Measurements from ENCODE around the gene CLEC9A. TPM values are rescaled to one million over a fixed set of nuclear protein-coding genes. Genes with fewer than 3 reads are reported as not detected.

CLEC9A gene
- polyA plus RNA-seq = 1 to 10 TPM in 1 of 4 donors, under 1 TPM in 1, not detected in 2; 0.12 to 1.6 TPM
- long read RNA-seq, donor 1, partial matches to known transcripts = 5 of 5 reads
- long read RNA-seq, donor 1, other reads (novel, unspliced or antisense) = 0 of 5 reads
- long read RNA-seq, donor 2 = 0 reads
- long read RNA-seq, donor 3 = 0 reads
- long read RNA-seq, donor 4 = 0 reads
- long read RNA-seq, donor 5 = 0 reads
- long read RNA-seq, donor 6 = 0 reads
- long read RNA-seq, donor 7 = 0 reads
- long read RNA-seq, donor 8 = 0 reads
- long read RNA-seq, donor 9 = 0 reads
- long read RNA-seq, donor 10 = 0 reads

GRCh38 chr12:10030446-10030845 lies at the start of gene CLEC9A:
TSS of gene CLEC9A (plus strand) at chr12:10030682. CDS start at chr12:10052688, 22,006 bp downstream.
- Histone ChIP-seq H3K9me3 (ENCODE audit: control insufficient read depth in 2 of 2, insufficient read depth in 1 of 2, low read depth in 1 of 2, low read length in 1 of 2) (no peaks in the 10 kb centered on the region), H3K4me3 (ENCODE audit: low read depth in 1 of 3, low read length in 3 of 3) (no peak within 1 kb of the TSS), H3K36me3 (ENCODE audit: control insufficient read depth in 3 of 3, insufficient read depth in 2 of 3, low read depth in 1 of 3, low read length in 3 of 3) (no peaks in the 10 kb centered on the region), H3K4me1 (ENCODE audit: control insufficient read depth in 3 of 3, insufficient read depth in 2 of 3, low read depth in 1 of 3, low read length in 2 of 3) (no peaks in the 10 kb centered on the region), H3K27ac (ENCODE audit: low read depth in 1 of 3, low read length in 2 of 3) (peak within 1 kb of the TSS in 1 of 3 donors; percentile 37), H3K27me3 (ENCODE audit: control insufficient read depth in 3 of 3, insufficient read depth in 3 of 3, low read length in 3 of 3) (no peaks in the 10 kb centered on the region)
- 94 to 96% (median 95%) methylated on average over 14 of the region's 14 CpGs for WGBS, 3 donors
- DNase-seq (no peak), FAIRE-seq (no peak)

DNA sequence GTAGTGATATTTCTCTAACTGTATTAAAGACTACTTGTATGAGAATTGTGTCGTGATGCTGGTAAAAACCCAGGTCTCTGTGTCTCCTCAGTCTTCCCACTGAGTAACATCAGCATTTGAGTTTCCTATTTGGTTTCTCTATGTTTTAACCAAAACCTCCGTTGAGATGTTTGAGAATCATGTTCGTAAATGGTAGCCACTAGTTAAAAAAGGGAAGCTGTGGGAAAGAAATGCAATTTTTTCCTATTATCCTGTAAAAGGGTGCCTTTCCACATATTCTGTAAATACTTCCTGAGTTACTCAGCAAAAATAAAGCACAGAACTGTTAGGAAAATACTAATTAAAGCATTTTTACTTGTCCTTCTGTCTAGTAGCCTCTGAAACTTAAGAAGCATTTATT lies 38.6 kb upstream of the CLEC9A start:
- DNase-seq (no peak), FAIRE-seq (no peak)
- 63 to 77% (median 68%) methylated on average over 3 of the region's 3 CpGs for WGBS, 3 donors
- H3K36me3 ChIP-seq (ENCODE audit: control insufficient read depth in 3 of 3, insufficient read depth in 2 of 3, low read depth in 1 of 3, low read length in 3 of 3) = no peaks in the 10 kb centered on the region
- no peak overlapping the region for H3K27ac ChIP-seq (ENCODE audit: low read depth in 1 of 3, low read length in 2 of 3)
- H3K4me1 ChIP-seq (ENCODE audit: control insufficient read depth in 3 of 3, insufficient read depth in 2 of 3, low read depth in 1 of 3, low read length in 2 of 3) = no peaks in the 10 kb centered on the region
- no peaks in the 10 kb centered on the region for H3K9me3 ChIP-seq (ENCODE audit: control insufficient read depth in 2 of 2, insufficient read depth in 1 of 2, low read depth in 1 of 2, low read length in 1 of 2)
- no peak overlapping the region for H3K4me3 ChIP-seq (ENCODE audit: low read depth in 1 of 3, low read length in 3 of 3)
- no peaks in the 10 kb centered on the region for H3K27me3 ChIP-seq (ENCODE audit: control insufficient read depth in 3 of 3, insufficient read depth in 3 of 3, low read length in 3 of 3)

GRCh38 chr12:9992296-9992695 lies 38.2 kb upstream of the CLEC9A start:
- H3K9me3 ChIP-seq (ENCODE audit: control insufficient read depth in 2 of 2, insufficient read depth in 1 of 2, low read depth in 1 of 2, low read length in 1 of 2) = no peaks in the 10 kb centered on the region
- 80 to 86% (median 85%) methylated on average over 4 of the region's 4 CpGs for WGBS, 3 donors
- FAIRE-seq = no peak
- H3K27me3 ChIP-seq (ENCODE audit: control insufficient read depth in 3 of 3, insufficient read depth in 3 of 3, low read length in 3 of 3) = no peaks in the 10 kb centered on the region
- H3K27ac ChIP-seq (ENCODE audit: low read depth in 1 of 3, low read length in 2 of 3) = no peak overlapping the region
- no peak overlapping the region for H3K4me3 ChIP-seq (ENCODE audit: low read depth in 1 of 3, low read length in 3 of 3)
- DNase-seq = no peak
- no peaks in the 10 kb centered on the region for H3K4me1 ChIP-seq (ENCODE audit: control insufficient read depth in 3 of 3, insufficient read depth in 2 of 3, low read depth in 1 of 3, low read length in 2 of 3)
- no peaks in the 10 kb centered on the region for H3K36me3 ChIP-seq (ENCODE audit: control insufficient read depth in 3 of 3, insufficient read depth in 2 of 3, low read depth in 1 of 3, low read length in 3 of 3)

GRCh38 chr12:9999016-9999415 lies 31.5 kb upstream of the CLEC9A start, which contains the start of gene CLEC1B:
TSS of gene CLEC1B (minus strand) at chr12:9999121. CDS start at chr12:9999100, 21 bp downstream.
- FAIRE-seq (no peak), DNase-seq (no peak)
- no peaks in the 10 kb centered on the region for H3K4me1 ChIP-seq (ENCODE audit: control insufficient read depth in 3 of 3, insufficient read depth in 2 of 3, low read depth in 1 of 3, low read length in 2 of 3)
- no peak within 1 kb of the TSS for H3K4me3 ChIP-seq (ENCODE audit: low read depth in 1 of 3, low read length in 3 of 3)
- peaks cover 0 to 1% (median 0%) of the 10 kb centered on the region in 3 donors for H3K27me3 ChIP-seq (ENCODE audit: control insufficient read depth in 3 of 3, insufficient read depth in 3 of 3, low read length in 3 of 3)
- H3K36me3 ChIP-seq (ENCODE audit: control insufficient read depth in 3 of 3, insufficient read depth in 2 of 3, low read depth in 1 of 3, low read length in 3 of 3) = no peaks in the 10 kb centered on the region
- WGBS, 3 donors = 86 to 89% (median 88%) methylated on average over 3 of the region's 3 CpGs
- H3K27ac ChIP-seq (ENCODE audit: low read depth in 1 of 3, low read length in 2 of 3) = no peak within 1 kb of the TSS
- H3K9me3 ChIP-seq (ENCODE audit: control insufficient read depth in 2 of 2, insufficient read depth in 1 of 2, low read depth in 1 of 2, low read length in 1 of 2) = peaks cover 0 to 6% of the 10 kb centered on the region in 2 donors

DNA sequence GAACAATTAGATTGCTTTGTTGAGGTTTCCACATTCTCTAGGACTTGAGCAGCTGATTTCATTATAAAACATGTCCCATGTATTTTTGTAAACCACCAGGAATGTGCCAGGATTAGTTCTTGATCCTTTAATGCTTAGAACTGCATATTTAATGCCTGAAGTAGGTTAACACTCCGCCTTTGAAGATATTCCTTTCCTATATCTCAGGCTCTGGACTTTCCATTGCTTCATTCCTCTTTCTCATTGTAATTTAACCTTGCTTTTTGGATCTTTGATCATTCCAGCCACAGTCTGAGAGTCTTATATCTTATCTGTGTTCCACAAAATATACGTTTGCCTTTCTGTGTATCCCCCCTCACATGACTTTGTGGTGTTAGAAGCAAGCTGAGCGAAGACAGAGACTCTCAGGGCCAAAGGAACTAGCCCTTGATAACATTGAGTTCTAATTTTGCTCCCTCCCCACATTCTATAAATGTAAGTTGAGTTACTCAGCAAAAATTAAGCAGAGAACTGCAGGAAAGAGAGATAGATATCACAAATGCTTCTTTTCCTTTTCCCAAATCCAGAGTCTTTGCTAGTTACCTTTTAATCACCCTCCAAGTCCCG lies 29.2 kb upstream of the CLEC9A start:
- DNase-seq (no peak), FAIRE-seq (no peak)
- 52 to 72% (median 67%) methylated on average over 4 of the region's 4 CpGs for WGBS, 3 donors
- Histone ChIP-seq H3K27me3 (ENCODE audit: control insufficient read depth in 3 of 3, insufficient read depth in 3 of 3, low read length in 3 of 3) (peaks cover 0 to 1% (median 0%) of the 10 kb centered on the region in 3 donors), H3K9me3 (ENCODE audit: control insufficient read depth in 2 of 2, insufficient read depth in 1 of 2, low read depth in 1 of 2, low read length in 1 of 2) (peaks cover 0 to 6% of the 10 kb centered on the region in 2 donors), H3K36me3 (ENCODE audit: control insufficient read depth in 3 of 3, insufficient read depth in 2 of 3, low read depth in 1 of 3, low read length in 3 of 3) (no peaks in the 10 kb centered on the region), H3K4me3 (ENCODE audit: low read depth in 1 of 3, low read length in 3 of 3) (no peak overlapping the region), H3K4me1 (ENCODE audit: control insufficient read depth in 3 of 3, insufficient read depth in 2 of 3, low read depth in 1 of 3, low read length in 2 of 3) (no peaks in the 10 kb centered on the region), H3K27ac (ENCODE audit: low read depth in 1 of 3, low read length in 2 of 3) (no peak overlapping the region)

DNA sequence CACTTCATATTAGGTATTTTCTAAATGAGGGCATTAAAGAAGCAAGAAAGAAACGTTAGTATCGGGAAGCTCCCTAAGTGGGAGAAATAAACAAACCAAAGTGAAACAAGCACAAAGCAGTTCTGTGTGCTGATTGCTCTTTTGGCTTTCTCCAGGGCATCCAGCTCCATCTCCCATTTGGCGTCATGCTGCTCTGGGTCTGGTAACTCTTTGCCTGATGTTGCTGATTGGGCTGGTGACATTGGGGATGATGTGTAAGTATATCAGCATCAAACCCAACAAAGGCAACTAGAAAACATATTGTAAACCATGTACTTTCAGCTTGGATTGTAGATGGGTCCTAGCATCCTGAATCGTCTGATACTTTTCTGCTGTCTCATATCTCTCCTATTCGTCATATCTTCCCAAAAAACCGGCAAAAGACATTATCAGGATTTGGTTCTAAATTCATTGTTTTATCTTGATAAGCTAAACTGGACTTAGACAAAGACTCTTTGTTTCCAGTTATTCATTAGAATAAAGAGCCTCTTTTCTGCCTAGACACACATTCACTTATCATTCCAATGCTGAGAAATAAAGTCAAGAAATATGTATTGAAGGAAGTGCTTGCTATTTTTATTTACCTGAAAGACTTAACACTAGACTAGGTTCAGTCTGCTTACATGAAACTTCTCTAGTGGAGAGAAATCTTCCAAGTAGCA lies 17.7 kb upstream of the CLEC9A start:
- H3K36me3 ChIP-seq (ENCODE audit: control insufficient read depth in 3 of 3, insufficient read depth in 2 of 3, low read depth in 1 of 3, low read length in 3 of 3) = no peaks in the 10 kb centered on the region
- H3K27ac ChIP-seq (ENCODE audit: low read depth in 1 of 3, low read length in 2 of 3) = no peak overlapping the region
- DNase-seq (no peak), FAIRE-seq (no peak)
- no peaks in the 10 kb centered on the region for H3K4me1 ChIP-seq (ENCODE audit: control insufficient read depth in 3 of 3, insufficient read depth in 2 of 3, low read depth in 1 of 3, low read length in 2 of 3)
- no peak overlapping the region for H3K4me3 ChIP-seq (ENCODE audit: low read depth in 1 of 3, low read length in 3 of 3)
- H3K27me3 ChIP-seq (ENCODE audit: control insufficient read depth in 3 of 3, insufficient read depth in 3 of 3, low read length in 3 of 3) = no peaks in the 10 kb centered on the region
- 45 to 63% (median 53%) methylated on average over 6 of the region's 6 CpGs for WGBS, 3 donors
- H3K9me3 ChIP-seq (ENCODE audit: control insufficient read depth in 2 of 2, insufficient read depth in 1 of 2, low read depth in 1 of 2, low read length in 1 of 2) = no peaks in the 10 kb centered on the region

- DNase-seq = no peak
- Histone ChIP-seq H3K4me3 (ENCODE audit: low read depth in 1 of 3, low read length in 3 of 3) (no peak overlapping the region), H3K36me3 (ENCODE audit: control insufficient read depth in 3 of 3, insufficient read depth in 2 of 3, low read depth in 1 of 3, low read length in 3 of 3) (no peaks in the 10 kb centered on the region), H3K27me3 (ENCODE audit: control insufficient read depth in 3 of 3, insufficient read depth in 3 of 3, low read length in 3 of 3) (no peaks in the 10 kb centered on the region), H3K9me3 (ENCODE audit: control insufficient read depth in 2 of 2, insufficient read depth in 1 of 2, low read depth in 1 of 2, low read length in 1 of 2) (no peaks in the 10 kb centered on the region), H3K4me1 (ENCODE audit: control insufficient read depth in 3 of 3, insufficient read depth in 2 of 3, low read depth in 1 of 3, low read length in 2 of 3) (no peaks in the 10 kb centered on the region), H3K27ac (ENCODE audit: low read depth in 1 of 3, low read length in 2 of 3) (no peak overlapping the region)
- 71 to 90% (median 90%) methylated on average over 4 of the region's 4 CpGs for WGBS, 3 donors
- FAIRE-seq = no peak
Observed at GRCh38 chr12:10015450-10015849, 15.0 kb upstream of the CLEC9A start.

GRCh38 chr12:10016881-10017280 lies 13.6 kb upstream of the CLEC9A start:
- Histone ChIP-seq H3K9me3 (ENCODE audit: control insufficient read depth in 2 of 2, insufficient read depth in 1 of 2, low read depth in 1 of 2, low read length in 1 of 2) (no peaks in the 10 kb centered on the region), H3K27ac (ENCODE audit: low read depth in 1 of 3, low read length in 2 of 3) (no peak overlapping the region), H3K4me3 (ENCODE audit: low read depth in 1 of 3, low read length in 3 of 3) (no peak overlapping the region), H3K4me1 (ENCODE audit: control insufficient read depth in 3 of 3, insufficient read depth in 2 of 3, low read depth in 1 of 3, low read length in 2 of 3) (no peaks in the 10 kb centered on the region), H3K27me3 (ENCODE audit: control insufficient read depth in 3 of 3, insufficient read depth in 3 of 3, low read length in 3 of 3) (no peaks in the 10 kb centered on the region), H3K36me3 (ENCODE audit: control insufficient read depth in 3 of 3, insufficient read depth in 2 of 3, low read depth in 1 of 3, low read length in 3 of 3) (no peaks in the 10 kb centered on the region)
- FAIRE-seq (no peak), DNase-seq (no peak)
- WGBS, 3 donors = 3 to 17% (median 9%) methylated on average over 1 of the region's 1 CpG

All from small intestine (tissue), 16 donors.